Stimulated activated CD4-positive, alpha-beta T cell treated with anti-CD3 and anti-CD28 coated beads, Interleukin-4, amount 100 ng/mL, for 24 hours (primary cell): ENCODE results near the gene ARHGAP28.
"Not testable (repeated sequence)": the region's sequence is repeated elsewhere in the genome, so short reads cannot be mapped to it uniquely, and the experiment has no call there.

Experiments used
- DNase-seq: peaks from one replicate; pipeline ENCODE4 v3.0.0-alpha.2; 2020

The ARHGAP28 gene

DNA sequence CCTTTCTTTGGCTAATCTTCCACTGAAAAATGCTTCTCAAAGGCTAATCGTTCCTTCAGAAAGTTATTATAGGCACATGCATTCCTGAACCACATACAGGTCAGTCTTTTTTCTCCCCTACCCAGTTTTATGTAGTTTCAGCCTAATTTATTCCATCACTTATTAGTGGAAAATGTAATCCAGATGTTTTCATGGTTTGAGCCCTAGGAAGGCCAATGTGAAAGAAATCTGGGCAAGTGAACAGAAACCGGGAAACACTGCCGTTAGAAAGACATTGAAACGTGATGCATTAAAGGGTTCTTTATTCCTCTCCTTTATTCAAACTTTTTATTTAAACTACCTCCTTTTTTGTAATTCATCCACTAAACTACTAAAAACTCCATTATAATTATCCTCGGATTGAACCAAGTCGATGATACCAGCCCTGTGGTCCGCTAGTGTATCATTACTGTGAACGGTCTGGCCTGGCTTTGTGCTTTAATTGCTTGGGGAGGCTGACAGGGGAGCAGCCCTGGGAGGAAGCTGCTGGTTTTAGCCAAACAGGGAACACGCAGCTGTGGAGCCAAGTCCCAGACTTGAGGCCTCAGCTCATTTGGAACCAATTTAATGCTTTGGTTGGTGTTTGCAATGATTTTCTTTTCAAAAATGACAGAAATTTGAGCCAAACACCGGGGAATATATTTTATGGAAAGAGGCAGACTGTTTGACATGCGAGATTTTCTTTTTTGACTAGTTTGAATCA lies 149.2 kb downstream of the ARHGAP28 start:
- no peak for DNase-seq

DNA sequence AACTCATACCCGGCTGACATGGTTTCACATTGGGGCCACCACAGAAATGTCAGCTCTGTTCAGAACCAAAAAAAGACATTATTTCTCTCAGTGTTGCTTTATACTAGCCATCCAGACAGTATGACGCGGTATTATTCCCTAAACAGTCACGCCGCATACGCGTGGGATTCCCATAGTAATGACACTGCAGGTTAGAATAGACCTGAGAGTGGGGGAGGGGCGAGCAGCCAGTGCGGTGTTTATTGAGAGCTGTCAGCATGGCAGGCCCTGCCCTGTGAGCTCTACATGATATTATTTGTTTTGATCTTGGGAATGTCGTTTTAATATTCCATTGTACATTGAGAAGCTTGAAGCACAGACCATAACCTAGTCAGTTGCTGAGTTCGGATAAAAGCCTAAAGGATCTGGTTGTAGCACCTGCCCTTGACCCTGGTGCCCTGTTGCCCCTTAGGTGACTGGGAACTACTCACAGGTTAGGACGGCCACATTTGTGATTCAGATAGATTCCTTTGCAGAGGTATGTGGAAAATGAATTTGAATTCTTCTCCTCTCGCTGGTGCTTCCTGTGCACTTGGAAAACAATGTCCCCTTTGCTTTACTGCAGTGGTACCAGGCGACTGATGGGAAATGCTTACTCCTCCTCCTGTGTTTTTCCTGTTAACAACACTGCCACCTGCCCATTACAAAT lies 150.1 kb downstream of the ARHGAP28 start:
- no peak for DNase-seq

DNA sequence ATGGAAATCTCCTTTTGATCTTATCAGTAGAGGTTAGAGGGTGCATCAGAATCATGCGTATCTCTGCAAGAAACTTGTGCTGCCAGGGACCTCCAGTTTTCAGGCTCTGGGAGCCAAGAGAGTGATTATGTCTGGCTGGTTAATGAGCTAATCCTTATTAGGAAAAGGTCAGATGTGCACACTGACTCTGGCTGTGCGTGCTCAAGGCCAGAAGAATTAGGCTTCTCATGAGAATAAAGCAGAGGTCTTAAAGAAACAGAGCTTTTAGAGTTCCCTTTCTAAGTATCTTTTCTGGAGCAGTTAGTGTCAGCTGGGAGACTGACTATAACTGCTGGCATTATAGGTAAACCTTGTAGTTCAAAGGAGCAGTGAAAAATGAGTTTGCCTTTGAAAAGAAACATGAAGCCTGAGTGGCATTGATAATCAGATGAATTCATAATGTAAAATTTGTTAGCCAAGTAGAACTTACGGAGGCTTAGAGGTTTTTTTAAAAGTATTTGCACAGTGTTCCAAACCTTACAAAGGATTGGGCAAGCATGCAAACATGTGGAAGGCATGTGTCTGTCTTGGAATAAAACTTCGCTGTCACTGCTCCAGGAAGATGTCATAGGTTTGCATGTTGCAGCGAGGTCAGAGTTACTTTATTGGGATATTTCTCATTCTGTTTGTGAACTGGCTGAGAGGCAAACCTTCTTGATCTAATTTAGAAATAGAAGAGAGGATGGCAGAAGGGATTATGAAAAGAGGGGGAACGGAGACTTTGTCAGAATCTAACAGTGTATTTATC lies 151.7 kb downstream of the ARHGAP28 start:
- DNase-seq = no peak

DNA sequence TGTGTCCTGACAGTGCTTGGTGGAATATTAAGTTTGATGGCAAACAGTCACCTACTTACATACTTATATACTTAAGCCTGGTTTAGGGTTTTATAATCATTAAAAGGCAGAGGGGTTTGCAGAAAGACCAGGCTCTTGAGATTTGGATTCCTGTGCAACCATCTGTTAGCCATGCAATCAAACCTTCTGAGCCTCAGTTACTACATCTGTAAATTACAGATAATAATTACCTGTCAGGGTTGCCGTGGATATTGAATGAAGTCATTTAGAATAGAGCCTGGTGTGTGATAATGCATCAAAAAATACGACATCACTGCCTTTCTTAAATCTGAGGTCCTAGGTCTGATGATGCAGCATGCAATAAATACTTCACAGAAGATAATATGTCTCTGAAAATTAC lies 152.9 kb downstream of the ARHGAP28 start:
- DNase-seq = no peak

DNA sequence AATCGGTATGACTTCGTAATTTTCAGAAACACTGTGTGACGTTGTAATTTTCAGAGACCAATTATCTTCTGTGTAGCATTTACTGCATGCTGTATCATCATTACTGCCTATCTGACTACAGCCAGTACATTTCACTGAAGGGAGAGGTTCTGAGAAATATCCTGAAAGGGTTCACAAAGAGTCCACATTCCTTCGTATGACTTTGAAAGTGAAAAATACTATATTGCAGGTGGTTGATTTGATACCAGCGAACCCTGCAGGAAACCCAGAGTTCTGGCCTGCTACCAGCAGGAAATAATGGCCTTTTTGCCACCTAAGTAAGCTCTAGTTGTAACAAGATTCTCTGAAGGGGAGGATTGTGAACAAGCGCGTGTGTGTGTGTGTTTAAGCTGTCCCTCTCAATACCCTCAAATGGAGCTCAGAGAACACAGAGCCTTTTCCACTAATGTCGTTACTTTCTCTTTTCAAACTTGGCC lies 155.5 kb downstream of the ARHGAP28 start:
- DNase-seq = no peak

DNA sequence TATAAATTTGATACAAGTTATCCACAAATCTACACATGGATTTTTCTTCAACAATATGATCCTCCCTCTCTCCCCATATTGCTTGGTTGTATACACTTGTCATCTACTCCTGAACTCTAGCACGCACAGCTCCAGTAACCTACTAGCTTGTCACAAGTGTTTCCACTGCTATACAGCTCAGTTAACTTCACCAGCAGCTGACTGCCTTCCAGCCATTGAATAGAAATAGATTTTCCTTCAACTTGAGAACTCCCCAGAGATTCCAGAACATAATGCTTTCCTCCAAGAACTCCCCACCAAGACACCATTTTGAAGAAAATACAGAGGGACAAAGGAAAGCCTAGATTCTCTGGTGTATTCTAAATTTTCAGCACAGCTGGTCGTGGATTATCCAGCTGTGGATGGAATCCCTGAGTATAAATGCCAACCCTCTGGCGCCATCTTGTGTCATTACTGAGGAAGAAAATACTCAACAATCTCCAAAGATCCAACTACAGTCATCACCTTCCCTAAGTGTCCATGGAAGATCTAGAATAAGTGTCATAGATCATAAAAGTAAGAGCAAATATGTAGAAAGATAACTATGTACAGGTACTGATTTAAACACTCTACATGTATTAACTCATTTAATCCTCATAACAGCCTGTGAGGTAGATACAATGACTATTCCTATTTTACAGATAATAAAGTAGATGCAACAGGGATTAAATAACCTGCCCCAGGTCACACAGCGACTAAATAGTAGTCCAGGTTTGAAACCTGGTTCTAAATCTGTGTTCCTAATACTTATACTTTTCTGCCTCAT lies 156.7 kb downstream of the ARHGAP28 start:
- DNase-seq = no peak

DNA sequence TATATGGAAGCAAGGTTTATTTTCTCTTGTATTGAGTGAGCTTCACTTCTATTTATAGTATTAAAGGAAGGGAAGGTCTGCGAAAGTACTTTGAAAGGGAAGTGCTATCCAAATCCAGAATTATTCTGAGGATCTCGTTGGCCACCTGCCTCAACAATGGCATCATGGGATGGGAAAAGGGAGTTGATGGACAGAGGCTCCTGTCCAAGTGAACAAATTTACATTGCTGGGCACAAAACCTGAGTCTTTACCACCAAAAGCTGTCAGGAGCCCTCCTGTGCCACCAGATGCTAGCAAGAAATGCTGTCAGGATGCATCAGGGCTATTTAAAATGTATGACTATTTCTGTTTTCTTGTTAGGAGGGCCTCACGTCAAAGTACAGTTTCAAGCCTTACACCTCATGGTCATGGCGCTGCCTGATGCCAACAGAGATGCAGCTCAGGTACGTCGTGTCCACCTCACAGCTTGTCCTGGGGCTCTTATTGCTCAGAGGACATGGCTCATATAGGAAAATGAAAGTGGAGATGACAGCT lies 157.3 kb downstream of the ARHGAP28 start:
- DNase-seq = no peak

DNA sequence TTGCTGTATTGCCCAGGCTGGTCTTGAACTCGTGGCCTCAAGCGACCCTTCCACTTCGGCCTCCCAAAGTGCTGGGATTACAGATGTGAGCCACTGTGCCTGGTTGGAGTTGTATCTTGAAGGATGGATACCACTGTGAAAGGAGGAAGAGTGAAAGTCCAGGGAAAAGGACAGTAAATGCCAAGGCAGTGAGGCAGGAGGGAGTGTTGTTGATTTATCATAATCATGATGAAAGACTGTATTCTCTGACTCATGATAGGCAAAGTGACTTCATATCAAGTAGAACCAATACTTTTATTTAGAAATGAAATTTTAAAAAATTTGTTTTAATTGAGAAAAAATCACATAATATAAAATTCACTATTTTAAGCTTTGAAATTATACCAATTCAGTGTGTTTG lies 162.3 kb downstream of the ARHGAP28 start:
- DNase-seq = no peak

DNA sequence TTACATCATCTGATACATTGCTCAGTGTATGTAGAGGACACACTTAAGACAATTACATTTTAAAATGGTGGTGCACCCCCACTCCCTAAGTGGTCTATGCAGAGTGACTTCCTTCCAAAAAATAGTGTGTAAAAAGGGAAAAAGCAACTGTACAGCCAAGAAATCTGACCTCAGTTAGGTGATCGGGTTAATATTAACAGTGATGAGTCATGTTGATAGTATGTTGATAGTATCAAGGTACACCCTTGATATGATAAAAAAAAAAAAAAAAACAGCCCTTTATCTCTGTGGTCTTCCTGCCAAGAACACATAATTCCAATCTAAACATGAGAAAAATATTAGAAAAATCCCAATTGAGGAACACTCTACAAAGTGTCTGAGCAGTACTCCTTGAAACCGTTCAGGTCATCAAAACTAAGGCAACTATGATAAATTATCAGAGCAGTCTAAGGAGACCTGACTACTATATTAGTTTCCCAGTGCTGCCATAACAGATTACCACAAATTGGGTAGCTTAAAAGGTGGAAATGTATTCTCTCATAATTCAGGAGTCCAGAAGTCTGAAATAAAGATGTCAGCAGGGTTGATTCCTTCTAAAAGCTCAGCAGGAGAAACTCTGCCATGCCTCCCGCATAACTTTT lies 171.9 kb downstream of the ARHGAP28 start:
- no peak for DNase-seq

DNA sequence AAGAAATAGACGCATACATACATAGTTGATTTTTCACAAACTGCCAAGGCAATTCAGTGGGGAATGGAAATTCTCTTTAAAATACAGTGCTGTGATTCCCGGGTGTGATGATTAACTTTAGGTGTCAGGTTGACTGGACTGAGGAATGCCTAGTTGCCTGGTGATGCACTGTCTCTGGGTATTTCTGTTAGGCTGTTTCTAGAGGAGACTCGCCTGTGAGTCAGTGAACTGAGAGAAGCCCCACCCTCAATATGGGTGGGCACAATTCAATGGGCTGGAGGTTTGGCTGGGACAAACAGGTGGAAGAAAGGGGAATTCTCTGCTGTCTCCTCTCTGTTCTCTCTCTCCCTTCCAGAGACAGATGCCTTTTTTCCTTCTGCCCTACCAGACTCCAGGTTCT lies 187.6 kb downstream of the ARHGAP28 start:
- no peak for DNase-seq

DNA sequence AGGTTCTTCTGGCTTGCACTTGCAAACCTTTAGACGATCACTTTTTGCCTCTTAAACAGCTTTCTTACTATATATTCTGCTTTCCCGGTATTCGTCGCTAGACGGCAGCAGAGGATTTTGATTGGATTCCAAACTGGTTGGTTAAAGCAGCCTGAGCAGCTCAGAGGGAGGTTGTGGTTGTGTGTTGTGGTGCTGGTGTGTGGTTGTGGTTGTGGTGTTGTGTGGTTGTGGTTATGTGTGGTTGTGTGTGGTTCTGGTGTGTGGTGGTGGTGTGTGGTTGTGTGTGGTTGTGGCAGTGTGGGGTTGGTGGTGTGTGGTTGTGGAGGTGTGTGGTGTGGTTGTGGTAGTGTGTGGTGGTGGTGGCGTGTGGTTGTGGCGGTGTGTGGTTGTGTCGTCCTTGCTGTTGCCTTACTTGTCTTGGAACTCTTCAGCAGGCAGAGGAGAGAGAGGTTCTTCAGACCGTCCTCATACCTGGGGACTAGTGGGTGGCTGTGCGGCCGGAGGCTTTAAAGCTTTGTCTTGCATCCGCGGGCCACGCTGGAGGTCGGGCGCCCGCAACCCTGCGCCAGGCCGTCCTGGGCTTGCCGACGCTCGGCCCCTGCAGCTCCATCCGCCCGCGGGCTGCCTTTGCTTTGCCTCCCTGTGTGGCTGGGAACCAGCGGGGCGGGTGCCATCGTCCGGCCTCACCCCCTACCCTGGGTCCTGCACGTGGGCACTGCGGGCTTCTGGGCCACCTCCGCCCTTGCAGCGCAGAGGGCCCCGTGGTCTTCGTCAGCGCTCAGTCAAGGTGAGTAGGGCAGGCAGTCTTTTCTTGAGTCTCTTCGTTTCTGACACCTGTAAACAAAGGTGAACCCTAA lies 190.8 kb downstream of the ARHGAP28 start:
- DNase-seq = no peak

DNA sequence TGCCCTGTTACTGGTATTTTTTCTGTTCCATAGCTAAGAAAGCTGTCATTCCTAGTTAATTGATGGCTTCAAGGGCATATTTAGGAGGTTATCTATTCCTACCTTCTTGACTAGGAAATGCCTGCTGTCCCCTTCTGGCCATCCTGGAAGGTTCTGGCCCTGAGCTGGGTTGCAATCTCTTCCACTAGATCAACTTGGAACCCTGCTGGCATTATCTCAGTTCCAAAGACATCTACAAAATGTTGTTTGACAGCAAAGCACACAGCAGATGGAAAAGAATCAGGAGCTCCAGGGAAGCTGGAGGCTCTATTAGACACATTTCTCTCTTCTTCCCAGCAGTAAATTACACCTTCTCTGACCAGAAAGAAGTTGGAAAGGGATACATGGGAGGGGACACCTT lies 192.1 kb downstream of the ARHGAP28 start:
- no peak for DNase-seq

DNA sequence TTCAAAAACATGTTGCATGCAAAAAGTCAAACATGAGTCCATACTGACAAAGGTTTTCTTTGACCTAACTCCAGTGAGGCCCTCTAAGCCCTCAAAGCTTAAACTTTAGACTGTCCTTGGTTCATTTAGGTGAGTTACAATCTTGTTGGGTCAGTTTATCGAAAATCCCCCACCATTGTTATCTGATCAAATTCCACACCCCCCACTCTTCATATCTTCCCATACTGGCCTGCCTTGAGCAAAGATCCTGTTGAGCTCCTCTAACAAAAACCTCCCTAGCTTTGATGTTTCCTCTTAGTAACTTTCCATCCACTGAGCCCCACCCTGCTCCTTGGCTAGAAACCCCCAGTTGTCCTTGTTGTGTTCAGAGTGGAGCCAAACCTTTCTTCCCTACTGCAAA lies 193.7 kb downstream of the ARHGAP28 start:
- DNase-seq = no peak

DNA sequence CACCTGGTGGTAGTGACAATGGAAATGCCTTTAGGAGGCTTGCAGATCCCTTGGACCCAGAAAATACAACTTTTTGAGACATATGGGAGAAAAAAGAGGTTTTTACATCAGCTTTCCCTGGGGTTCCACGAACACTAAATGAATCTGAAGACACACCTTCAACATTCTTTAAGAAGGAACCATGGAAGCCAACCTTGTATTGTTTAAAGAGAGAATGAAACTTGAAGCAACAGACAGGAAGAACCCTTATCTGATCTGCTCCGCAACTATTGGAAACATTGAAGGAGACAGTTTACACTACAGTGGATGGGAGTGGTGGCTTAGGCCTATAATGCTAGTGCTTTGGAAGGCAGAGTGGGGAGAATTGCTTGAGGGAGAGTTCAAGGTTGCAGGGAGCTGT lies 197.6 kb downstream of the ARHGAP28 start:
- no peak for DNase-seq

DNA sequence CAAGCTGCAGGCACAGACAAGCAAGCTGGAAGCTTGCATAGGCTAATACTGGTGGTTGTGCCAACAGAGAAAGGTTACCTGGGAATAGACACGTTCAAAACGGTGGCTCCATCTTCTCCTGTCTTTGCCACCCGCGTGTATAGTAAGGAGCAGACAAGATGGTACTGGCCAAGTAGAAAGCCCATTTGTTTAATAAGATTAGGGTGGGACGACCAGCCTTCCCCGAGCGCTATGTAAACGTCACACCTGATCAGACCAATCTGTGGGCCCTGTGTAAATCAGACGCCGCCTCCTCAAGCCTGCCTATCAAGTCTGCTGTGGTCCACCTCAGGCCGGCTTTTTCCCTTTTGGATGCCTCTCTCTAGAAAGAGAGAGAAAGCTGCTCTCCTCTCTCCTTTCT lies 198.8 kb downstream of the ARHGAP28 start:
- no peak for DNase-seq

DNA sequence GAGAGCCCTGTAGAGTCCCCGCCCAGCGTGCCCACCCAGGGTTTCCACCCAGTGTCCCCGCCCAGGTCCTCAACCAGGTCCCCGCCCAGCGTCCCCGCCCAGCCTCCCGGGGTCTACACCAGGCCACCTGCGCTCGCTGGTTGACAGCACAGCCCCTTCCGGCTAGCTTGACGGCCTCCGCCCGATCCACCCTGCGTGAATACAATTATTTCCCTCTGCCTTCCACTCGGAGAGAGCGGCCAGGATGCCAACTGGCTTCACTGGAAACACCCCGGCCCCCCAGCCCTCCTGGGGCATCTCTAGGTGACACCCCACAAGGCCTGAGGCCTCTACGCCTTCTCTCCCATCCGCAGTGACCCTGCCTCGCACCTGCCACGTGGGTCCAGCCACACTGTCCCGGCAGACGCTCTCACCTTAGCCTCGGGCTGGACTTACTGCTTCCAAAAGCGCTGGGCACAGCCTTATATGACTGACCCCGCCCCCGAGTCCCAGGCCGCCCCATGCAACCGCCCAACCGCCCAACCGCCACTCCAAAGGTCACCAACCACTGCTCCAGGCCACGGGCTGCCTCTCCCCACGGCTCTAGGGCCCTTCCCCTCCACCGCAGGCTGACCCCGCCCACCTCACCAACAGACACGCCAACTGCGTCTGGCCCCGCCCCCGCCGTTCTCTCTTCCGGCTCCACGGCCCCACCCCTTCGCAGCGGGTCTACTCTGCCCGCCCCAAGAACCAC lies 200.0 kb downstream of the ARHGAP28 start:
- no peak for DNase-seq

DNA sequence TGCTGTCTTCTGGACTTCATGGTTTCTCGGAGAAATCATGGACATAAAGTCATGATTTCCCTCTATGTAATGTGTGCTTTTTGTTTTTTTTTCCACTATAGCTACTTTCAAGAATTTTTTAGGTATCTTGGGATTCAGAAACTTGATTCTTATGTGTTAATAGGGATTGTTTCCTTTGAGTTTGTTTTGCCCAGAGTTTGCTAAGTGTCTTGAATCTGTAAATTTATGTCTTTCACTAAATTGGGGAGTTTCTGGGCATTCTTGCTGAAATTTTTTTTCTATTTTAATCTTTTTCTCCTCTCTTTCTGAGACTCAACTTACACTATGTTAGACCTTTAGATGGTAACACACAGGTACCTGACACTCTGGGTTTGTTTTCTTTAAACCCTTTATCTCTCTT lies 205.3 kb downstream of the ARHGAP28 start:
- DNase-seq = no peak

DNA sequence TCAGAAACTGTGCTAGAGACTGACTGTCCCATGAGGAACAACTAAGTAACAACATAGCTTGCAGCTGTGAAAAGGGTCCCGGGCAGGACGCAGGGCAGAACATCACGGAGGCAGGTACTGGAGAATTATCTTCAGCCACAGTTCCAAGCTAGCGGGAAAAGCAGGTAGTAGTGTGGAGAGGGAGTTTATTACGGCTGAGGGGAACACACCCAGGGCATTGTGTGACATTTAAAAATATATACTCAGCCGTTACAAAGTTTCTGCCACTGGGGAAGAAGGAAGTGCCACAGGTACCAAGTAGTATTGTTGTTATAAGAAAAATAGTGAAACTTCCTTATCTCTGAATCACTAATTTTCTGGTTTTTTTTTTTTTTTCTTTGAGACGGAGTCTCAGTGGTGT lies 208.5 kb downstream of the ARHGAP28 start:
- DNase-seq = no peak

DNA sequence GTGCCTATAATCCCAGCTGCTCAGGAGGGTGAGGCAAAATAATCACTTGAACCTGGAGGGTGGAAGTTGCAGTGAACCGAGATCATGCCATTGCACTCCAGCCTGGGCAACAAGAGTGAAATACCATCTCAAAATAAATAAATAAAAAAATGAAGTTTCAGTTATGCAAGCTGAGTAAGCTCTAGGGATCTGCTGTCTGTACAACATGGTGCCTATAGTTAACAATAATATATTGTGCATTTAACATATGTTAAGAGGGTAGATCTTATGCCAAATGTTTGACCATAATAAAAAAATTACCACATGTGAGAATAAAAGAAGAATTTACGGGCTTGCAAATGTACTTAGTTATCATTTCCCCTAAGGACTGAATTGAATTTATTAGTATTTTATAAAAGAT lies 208.9 kb downstream of the ARHGAP28 start:
- not testable (repeated sequence) for DNase-seq

DNA sequence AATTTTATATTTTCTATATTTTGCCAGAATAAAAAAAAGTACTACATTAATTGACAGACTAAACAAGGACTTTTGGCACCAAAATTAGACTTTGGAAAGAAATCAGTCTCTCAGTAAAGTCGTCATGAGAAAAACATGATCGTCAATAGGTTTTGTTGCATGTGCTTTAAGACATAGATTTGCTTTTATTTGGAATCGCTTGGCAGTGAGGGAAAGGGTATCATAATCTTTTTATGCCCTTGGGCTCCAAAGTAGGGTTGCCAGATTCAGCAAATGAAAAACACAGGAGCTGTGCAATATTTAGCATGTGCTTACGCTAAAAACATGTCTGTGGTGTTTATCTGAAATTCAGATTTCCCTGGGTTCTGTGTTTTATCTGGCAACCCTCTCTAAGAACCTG lies 210.5 kb downstream of the ARHGAP28 start:
- DNase-seq = no peak
